Fibroblast of the conjunctiva (primary cell): Measurements from ENCODE around the gene SAA1.

Source experiments
- DNase-seq: peaks from one replicate; pipeline ENCODE4 v3.0.0-alpha.2; 2010; ENCODE audit warnings: low read depth

SAA1 gene

GRCh38 chr11:18310800-18311340 lies 44.8 kb downstream of the SAA1 start:
- DNase-seq, result no peak

- no peak for DNase-seq
Measured at GRCh38 chr11:18312012-18312411, 45.9 kb downstream of the SAA1 start.

GRCh38 chr11:18312663-18313420 lies 46.8 kb downstream of the SAA1 start:
- peak; percentile 33 for DNase-seq

- no peak for DNase-seq
Measured at GRCh38 chr11:18313965-18314763, 48.1 kb downstream of the SAA1 start.

- DNase-seq, result no peak
Measured at GRCh38 chr11:18314784-18315523, 48.9 kb downstream of the SAA1 start.

- DNase-seq, result no peak
Measured at GRCh38 chr11:18315893-18316292, 49.8 kb downstream of the SAA1 start.

GRCh38 chr11:18317551-18317950 lies 51.5 kb downstream of the SAA1 start:
- DNase-seq, result no peak
